HG02798 (cell line): ENCODE results near the gene USP3.
"Not testable (repeated sequence)": the region's sequence is repeated elsewhere in the genome, so short reads cannot be mapped to it uniquely, and the experiment has no call there.

Experiments
- ATAC-seq: cut with Tn5 transposase; IDR thresholded peaks from one replicate; pipeline ENCODE4 v1.9.1; 2021; ENCODE audit warnings: mild to moderate bottlenecking; ENCODE audit not compliant: unreplicated experiment, poor library complexity

Gene USP3

GRCh38 chr15:63474810-63475316 lies 29.5 kb upstream of the USP3 start:
- peak; percentile 68 for ATAC-seq

- ATAC-seq = no peak
These were observed 28.7 kb upstream of the USP3 start for GRCh38 chr15:63475707-63476106.

DNA sequence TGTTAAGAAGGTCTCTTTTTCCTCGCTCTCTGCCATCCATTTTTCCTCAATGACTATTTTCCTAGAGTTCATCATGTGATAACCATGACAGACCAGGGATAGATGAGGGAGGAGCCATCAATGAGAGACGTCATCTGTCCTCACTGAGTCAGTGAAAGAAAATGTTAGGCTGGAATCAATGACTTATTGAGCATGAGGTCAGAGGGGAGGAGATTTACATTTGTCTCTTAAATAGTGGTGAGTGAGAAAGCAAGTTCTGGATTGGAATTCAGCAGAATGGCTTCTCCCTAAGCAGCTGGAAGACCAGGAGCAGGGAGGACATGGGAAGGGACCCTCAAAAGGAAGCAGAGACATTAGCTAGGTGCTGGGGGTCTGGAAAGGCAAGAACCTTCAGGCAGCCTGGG lies 28.2 kb upstream of the USP3 start:
- no peak for ATAC-seq

- no peak for ATAC-seq
These were observed 26.1 kb upstream of the USP3 start for GRCh38 chr15:63478243-63478642.

GRCh38 chr15:63480441-63480821 lies 24.0 kb upstream of the USP3 start:
- no peak for ATAC-seq

DNA sequence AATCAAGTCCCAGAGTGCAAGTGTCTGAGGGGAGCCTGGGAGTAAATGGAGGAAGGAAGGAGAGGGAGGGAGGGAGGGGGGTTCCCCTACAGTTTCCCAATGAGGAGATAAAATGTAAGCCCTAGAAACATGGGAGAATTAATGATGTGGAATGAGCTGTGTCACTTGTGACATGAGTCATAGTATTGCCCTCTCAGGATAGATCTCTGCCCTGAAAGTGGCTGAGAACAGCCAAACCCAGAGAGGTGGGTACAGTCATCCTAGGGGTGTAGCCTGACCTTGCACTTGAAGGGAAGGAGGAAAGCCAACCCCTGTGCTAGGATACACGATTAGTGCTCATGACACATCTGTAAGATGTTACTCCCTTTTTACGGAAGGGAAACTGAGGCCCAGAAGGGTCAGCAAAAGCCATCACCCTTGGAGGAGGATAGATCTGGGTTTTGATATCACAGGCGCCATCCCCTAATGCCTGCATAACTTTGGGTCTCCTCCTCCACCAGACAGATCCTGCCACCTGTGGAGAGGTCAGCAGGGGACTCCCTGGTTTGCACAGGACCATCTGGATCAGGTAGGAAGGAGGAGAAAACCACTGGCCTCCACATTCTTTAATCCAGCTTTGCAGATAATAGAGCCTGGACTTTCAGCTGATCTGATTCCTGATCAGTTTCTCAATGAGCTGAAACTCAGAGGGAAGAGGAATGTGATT lies 23.1 kb upstream of the USP3 start:
- ATAC-seq = no peak

- ATAC-seq = no peak
These were observed 21.5 kb upstream of the USP3 start for GRCh38 chr15:63482874-63483323.

- ATAC-seq = no peak
These were observed 20.6 kb upstream of the USP3 start for GRCh38 chr15:63483521-63484371.

DNA sequence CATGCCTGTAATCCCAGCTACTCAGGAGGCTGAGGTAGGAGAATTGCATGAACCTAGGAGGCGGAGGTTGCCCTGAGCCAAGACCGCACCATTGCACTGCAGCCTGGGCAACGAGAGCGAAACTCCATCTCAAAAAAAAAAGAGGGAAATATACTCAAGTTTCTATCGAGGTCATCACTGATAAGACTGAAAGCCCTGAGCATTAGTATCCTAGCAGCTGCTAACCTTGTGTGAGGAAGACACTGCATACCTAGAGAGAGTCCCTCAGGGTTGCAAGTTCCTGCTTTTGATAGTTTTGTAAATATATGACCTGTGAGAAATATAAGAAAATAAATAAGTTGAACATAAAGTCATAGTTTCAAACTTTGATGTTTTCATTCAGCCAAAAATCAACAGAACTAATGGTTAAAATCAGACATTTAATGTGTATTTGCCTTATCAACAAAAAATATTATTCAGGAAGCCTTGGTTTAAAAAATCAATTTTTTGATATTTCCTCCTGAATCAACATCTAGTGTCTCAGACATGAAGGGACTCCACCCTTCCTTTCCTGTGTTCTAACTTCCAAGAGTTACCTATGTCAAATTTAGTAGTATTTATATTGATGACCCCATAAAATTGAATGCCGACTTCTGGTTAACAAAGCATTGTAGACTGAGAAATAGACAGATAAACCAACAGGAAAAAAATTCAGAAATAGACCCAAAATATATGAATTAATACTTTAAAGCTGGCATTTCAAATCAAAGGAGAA lies 19.8 kb upstream of the USP3 start:
- no peak for ATAC-seq

- ATAC-seq = peak; percentile 67
These were observed 17.2 kb upstream of the USP3 start for GRCh38 chr15:63487076-63487757.

DNA sequence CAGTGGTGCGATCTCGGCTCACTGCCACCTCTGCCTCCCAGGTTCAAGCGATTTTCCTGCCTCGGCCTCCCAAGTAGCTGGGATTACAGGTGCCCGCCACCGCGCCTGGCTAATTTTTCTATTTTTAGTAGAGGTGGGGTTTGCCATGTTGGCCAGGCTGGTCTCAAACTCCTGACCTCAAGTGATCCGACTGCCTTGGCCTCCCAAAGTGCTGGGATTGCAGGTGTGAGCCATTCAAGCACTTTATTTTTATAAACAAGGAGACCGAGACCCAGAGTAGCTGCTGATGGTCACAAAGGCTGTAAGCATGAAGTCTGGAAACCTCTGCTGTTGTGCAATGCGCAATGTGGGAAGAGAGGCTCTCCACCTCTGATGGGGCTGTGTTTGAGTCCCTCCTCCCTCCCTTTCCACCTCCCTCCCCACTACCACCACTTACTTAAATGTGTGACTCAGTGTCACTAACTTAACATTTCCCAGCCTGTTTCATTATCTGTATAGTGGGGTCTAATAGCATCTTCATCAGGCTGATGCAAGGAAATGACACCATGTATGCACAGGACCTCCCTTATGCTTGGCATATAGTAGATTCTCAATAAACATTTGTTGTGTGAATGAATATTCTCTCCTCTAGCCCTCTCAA lies 16.5 kb upstream of the USP3 start:
- ATAC-seq = not testable (repeated sequence)

DNA sequence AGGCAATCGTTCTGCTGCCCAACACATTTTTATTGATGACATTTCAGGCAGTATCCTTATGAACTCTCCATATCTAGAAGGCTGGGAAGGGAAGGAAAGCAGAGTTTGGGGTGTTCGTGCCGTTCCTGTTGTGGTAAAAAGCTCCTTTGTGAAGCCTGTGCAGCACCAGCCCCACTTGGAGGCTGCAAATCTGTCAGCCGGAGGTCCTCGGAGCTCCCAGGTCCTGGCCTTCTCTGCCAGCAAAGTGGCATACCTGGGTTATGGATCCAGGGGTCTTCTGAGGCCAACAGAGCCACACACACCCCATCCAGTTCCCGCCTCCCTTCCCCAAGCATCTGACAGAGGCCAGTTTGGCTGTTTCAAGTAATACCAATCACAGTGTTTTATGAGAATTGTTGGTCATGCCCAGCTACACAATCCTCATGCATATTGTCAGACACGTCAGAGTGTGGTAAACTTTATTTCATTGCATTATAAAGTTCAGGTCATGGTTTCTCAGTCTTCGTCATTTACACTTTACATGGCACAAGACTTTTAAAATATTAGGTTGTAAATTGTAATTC lies 15.9 kb upstream of the USP3 start:
- ATAC-seq = no peak

DNA sequence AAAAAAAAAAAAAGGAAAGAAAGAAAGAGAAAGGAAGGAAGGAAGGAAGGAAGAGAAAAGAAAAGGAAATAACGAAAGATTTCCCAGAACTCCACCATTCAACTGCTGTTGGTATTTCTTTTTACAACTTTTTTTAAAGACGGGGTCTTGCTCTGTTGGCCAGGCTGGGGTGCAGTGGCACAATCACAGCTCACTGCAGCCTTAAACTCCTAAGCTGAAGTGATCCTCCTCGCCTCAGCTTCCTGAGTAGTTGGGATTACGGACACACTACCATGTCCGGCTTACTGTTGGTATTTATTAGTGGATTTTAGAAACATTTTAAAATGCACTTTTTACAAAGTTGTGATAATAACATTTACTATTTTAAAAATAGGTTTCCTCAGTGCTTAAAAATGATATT lies 15.0 kb upstream of the USP3 start:
- ATAC-seq = no peak

- ATAC-seq = no peak
These were observed 13.9 kb upstream of the USP3 start for GRCh38 chr15:63490345-63491034.

DNA sequence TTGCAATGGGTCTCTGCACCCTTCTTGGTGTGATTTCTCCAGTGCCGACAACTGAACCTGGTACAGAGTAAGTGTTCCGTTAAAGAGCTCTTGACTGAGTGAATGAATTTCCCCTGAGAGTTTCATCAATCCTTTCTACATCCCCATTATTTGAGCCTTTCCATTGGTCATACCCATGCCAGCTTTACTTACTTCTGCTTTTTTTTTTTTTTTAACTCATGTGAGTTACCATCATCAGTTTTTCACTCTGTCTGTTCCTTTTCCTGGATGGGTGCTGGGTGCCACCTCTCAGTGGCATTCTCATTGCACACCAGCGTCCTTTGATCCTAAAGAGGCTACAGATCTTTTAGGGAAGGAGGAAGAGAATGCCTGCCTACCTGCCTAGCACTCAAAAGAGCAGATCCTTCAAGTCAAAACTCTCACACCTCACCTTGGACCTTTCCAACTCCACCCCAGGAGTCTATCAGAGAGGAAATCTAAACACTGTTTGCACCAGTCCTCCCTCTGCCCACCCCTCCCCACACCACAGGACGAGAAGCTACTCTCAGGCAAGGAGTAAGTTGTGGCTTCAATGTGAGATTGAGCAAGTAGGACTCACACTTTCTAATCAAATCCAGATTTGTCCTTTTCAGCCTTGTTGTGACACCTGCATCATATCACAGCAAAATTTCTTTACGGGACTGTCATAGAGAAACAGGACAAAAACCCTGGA lies 13.1 kb upstream of the USP3 start:
- ATAC-seq = no peak

DNA sequence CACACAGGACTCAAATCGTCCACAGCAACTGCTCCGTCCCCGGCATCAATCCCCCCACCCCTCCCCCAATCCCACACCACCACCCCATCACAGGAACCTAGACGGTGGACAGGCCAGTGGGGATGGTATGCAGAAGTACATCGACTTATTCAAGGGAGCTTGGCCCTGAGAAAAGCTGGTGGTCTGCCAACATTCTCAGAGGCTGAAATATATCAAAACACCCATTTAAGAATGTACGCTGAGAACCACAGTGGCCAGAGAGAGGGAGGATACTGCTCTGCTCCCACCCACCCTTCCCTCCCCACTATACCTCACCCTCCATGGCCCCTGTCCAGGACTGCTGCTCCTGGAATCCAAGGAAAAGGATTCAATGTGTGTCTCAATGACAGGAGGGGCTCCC lies 12.4 kb upstream of the USP3 start:
- ATAC-seq = no peak

DNA sequence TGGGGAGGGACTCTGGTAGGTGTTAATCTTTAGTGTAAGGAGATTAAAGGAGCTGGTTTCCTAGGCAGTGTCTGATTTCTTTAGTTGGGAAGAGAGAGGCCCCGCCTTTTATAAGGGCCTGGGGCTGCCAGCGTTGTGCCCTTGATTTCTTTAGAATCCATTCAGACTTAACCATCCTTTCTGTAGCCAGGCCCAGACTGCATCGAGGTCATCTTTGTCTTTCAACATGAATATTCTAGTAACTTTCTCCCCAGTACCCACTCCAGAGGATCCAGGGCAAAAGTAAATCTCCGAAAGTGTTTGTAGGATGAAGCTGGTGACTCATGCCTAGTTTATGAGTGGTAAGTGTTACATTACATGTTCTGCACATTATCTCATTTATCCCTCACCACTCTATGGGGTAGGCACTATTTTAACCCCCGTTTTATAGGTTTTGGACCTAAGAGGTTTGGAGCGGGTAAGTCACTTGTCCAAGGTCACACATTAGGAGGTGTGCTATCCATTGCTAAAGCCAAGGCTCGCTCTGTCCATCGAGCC lies 11.8 kb upstream of the USP3 start:
- no peak for ATAC-seq

- ATAC-seq = no peak
These were observed 11.0 kb upstream of the USP3 start for GRCh38 chr15:63493436-63493835.
